OCI-LY7 (cell line): Measurements from ENCODE around the gene DBNDD1. TPM values are rescaled to one million over a fixed set of nuclear protein-coding genes. Genes with fewer than 3 reads are reported as not detected.

Experiments used
- BruUV-seq: library from RNA; stranded (reverse); fragments of 400-500 nt; replicated peaks from 2 replicates; lab custom pipeline; 2021; lab: Mats Ljungman, UMichigan
- CTCF ChIA-PET: fragments of 300-600 bp; sonication (Branson Sonifier 250); formaldehyde crosslinking; loops from one replicate; lab custom pipeline; 2022; ENCODE audit warnings: antibody characterized with exemption; ENCODE audit not compliant: unreplicated experiment; lab: Charles Lee
- POLR2A ChIA-PET: fragments of 300-600 bp; sonication (Branson Sonifier 250); formaldehyde crosslinking; loops from one replicate; lab custom pipeline; 2022; ENCODE audit warnings: antibody characterized with exemption; lab: Charles Lee
- DNase-seq: peaks from one replicate; pipeline ENCODE4 v3.0.0-alpha.2; 2015; ENCODE audit warnings: low spot score
- H2AFZ ChIP-seq: fragments of 200-600 bp; sonication (generic), shearing (Covaris generic); 2 replicates; pipeline ENCODE4 v1.6.1; 2014; ENCODE audit warnings: mild to moderate bottlenecking, antibody characterized with exemption, low read length, moderate library complexity
- H3K27ac ChIP-seq: fragments of 200-600 bp; sonication (generic); 2 replicates; pipeline ENCODE4 v1.5.1; 2014; ENCODE audit warnings: mixed run types, low read depth, mild to moderate bottlenecking, moderate library complexity, low read length, inconsistent platforms; ENCODE audit not compliant: poor library complexity, severe bottlenecking
- H3K36me3 ChIP-seq: fragments of 200-600 bp; sonication (generic); 2 replicates; pipeline ENCODE4 v1.6.1; 2014; ENCODE audit warnings: mild to moderate bottlenecking, antibody characterized with exemption, low read length, moderate library complexity, mixed read lengths; ENCODE audit not compliant: insufficient read depth
- H3K4me1 ChIP-seq: fragments of 200-600 bp; sonication (generic); 2 replicates; pipeline ENCODE4 v1.5.1; 2014; ENCODE audit warnings: mild to moderate bottlenecking, low read length; ENCODE audit not compliant: insufficient read depth, poor library complexity, severe bottlenecking
- H3K4me2 ChIP-seq: fragments of 200-600 bp; sonication (generic); 2 replicates; pipeline ENCODE4 v1.6.1; 2014; ENCODE audit warnings: mild to moderate bottlenecking, low read length
- H3K4me3 ChIP-seq: fragments of 200-600 bp; sonication (generic); 2 replicates; pipeline ENCODE4 v1.5.1; 2014; ENCODE audit warnings: mild to moderate bottlenecking, low read depth, low read length; ENCODE audit not compliant: poor library complexity, severe bottlenecking
- H3K79me2 ChIP-seq: fragments of 200-600 bp; sonication (generic); 2 replicates; pipeline ENCODE4 v1.6.1; 2016; ENCODE audit warnings: low read depth, mild to moderate bottlenecking, low read length, moderate library complexity, mixed read lengths; ENCODE audit not compliant: insufficient read depth
- H3K9me2 ChIP-seq: fragments of 200-600 bp; sonication (generic); 2 replicates; pipeline ENCODE4 v1.6.1; 2016; ENCODE audit warnings: mild to moderate bottlenecking, low read length, mixed read lengths; ENCODE audit not compliant: insufficient read depth
- H3K9me3 ChIP-seq: fragments of 200-600 bp; sonication (generic); 2 replicates; pipeline ENCODE4 v1.6.1; 2014; ENCODE audit warnings: mild to moderate bottlenecking, mixed run types, low read length, mixed read lengths
- H4K20me1 ChIP-seq: fragments of 200-600 bp; sonication (generic); 2 replicates; pipeline ENCODE4 v1.6.1; 2014; ENCODE audit warnings: mild to moderate bottlenecking, antibody characterized with exemption, low read length, moderate library complexity, mixed read lengths; ENCODE audit not compliant: insufficient read depth
- EZH2phosphoT487 ChIP-seq: fragments of 200-600 bp; sonication (generic); IDR thresholded peaks from 2 replicates; pipeline ENCODE4 v1.6.1; 2018; ENCODE audit warnings: low read depth, borderline replicate concordance, mild to moderate bottlenecking, mixed run types, antibody characterized with exemption, low read length, moderate library complexity, mixed read lengths
- intact Hi-C: fragments of 100-400 bp; cut with micrococcal nuclease; formaldehyde crosslinking; loops from one replicate; pipeline ENCODE4 v1.10.0; 2022; ENCODE audit not compliant: unreplicated experiment
- total RNA-seq, 2 experiments: library from RNA; depleted of rRNA in 1 of 2; stranded (reverse); fragments of >200 nt in 1 of 2; shearing (Covaris generic) in 1 of 2; gene quantifications; 2 replicates each; pipeline ENCODE4 v1.2.3, GENCODE V29; 2014 to 2022
- TF ChIP-seq, protein P1 (sequence below): fragments of 200-600 bp; sonication (generic); conservative IDR thresholded peaks from 2 replicates; pipeline ENCODE4 v1.5.1; 2014; ENCODE audit warnings: mild to moderate bottlenecking, antibody characterized with exemption, low read length, moderate library complexity, mixed read lengths

The DBNDD1 gene
- total RNA-seq, 2 experiments from 2014 or later: 0.57 to 0.98 TPM

DNA sequence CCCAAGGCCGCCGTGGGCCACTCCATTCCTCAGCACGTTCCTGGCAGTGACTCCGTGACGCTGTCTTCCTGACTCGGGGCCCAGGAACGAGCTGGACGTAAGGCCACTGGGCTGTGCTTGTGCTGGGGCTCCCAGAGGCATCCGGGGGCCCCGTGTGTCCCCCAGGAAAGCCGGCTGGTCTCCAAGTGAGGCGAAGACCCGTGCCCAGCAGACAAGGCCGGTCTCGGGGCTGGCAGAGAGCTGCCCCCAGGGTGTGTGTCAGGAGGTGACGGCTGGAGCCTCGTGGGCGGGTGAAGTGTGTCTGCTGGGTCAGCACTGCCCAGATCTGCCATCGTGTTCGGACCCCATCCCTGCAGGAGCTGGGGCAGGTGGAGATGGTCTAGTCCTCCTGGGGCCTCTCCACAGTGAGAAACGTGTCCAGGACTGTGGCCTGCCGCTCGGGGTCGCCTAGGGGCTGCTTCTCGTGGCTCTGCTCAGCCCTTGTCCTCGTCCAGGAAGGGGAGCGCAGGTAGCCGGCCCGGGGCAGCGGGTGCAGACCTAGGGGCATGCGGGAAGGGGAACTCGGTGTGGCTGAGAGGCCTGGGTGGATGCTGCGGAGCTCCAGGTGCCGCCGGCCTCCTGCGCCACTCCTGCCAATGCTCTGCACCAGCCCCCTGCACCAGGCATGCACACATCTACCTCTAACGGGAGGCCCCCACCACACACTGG lies 13.1 kb downstream of the DBNDD1 start:
- CTCF ChIA-PET: no interaction called here
- Histone ChIP-seq H3K9me3 (no peaks in the 10 kb centered on the region), H3K36me3 (no peaks in the 10 kb centered on the region), H3K4me3 (no peak overlapping the region), H3K27ac (no peak overlapping the region), H2AFZ (no peak overlapping the region), H4K20me1 (no peaks in the 10 kb centered on the region), H3K4me2 (no peak overlapping the region), H3K9me2 (no peaks in the 10 kb centered on the region), H3K79me2 (no peaks in the 10 kb centered on the region), H3K4me1 (peaks cover 39% of the 10 kb centered on the region)
- intact Hi-C loops: no loop called here
- POLR2A ChIA-PET: interaction anchor here (0.5 to 0.6 kb wide), 2 partner anchors 58 to 61 kb away, joined by 3 read pairs; no protein-coding TSS in a partner anchor
- DNase-seq: no peak
- TF ChIP-seq EZH2phosphoT487: no peak
- TF ChIP-seq, protein P1, sequence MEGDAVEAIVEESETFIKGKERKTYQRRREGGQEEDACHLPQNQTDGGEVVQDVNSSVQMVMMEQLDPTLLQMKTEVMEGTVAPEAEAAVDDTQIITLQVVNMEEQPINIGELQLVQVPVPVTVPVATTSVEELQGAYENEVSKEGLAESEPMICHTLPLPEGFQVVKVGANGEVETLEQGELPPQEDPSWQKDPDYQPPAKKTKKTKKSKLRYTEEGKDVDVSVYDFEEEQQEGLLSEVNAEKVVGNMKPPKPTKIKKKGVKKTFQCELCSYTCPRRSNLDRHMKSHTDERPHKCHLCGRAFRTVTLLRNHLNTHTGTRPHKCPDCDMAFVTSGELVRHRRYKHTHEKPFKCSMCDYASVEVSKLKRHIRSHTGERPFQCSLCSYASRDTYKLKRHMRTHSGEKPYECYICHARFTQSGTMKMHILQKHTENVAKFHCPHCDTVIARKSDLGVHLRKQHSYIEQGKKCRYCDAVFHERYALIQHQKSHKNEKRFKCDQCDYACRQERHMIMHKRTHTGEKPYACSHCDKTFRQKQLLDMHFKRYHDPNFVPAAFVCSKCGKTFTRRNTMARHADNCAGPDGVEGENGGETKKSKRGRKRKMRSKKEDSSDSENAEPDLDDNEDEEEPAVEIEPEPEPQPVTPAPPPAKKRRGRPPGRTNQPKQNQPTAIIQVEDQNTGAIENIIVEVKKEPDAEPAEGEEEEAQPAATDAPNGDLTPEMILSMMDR: no peak
- no TSS peak for BruUV-seq

DNA sequence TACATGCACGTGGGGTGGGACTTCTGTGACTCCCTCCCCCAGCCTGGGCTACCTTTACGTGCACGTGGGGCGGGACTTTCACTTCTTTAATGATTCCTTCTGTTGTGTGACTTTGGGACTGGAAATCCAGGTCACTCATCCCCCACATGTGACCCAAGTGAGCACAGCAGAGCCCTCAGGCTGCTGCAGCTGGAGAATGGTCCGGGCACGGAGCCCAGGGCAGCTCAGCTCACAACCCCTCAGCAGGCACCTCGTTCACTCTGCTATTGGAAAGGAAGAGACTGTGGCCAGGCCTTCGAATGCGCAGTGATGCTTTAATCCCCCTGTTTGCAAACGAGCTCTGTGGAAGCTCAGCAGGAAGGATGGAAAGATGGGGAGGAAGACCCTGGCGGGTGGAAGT lies 14.7 kb downstream of the DBNDD1 start:
- Histone ChIP-seq H3K36me3 (no peaks in the 10 kb centered on the region), H2AFZ (no peak overlapping the region), H3K9me2 (no peaks in the 10 kb centered on the region), H3K4me3 (no peak overlapping the region), H4K20me1 (no peaks in the 10 kb centered on the region), H3K4me2 (no peak overlapping the region), H3K27ac (no peak overlapping the region), H3K4me1 (peaks cover 37% of the 10 kb centered on the region), H3K79me2 (no peaks in the 10 kb centered on the region), H3K9me3 (no peaks in the 10 kb centered on the region)
- TF ChIP-seq EZH2phosphoT487: no peak
- TF ChIP-seq, protein P1: no peak
- no TSS peak for BruUV-seq
- intact Hi-C loops: no loop called here
- ChIA-PET CTCF (no interaction called here), POLR2A (no interaction called here)
- no peak for DNase-seq

- Histone ChIP-seq H3K4me1 (peaks cover 20% of the 10 kb centered on the region), H2AFZ (no peak overlapping the region), H3K9me3 (no peaks in the 10 kb centered on the region), H3K4me3 (no peak overlapping the region), H3K79me2 (no peaks in the 10 kb centered on the region), H3K36me3 (peaks cover 4% of the 10 kb centered on the region), H4K20me1 (no peaks in the 10 kb centered on the region), H3K27ac (no peak overlapping the region), H3K9me2 (no peaks in the 10 kb centered on the region), H3K4me2 (no peak overlapping the region)
- DNase-seq: no peak
- POLR2A ChIA-PET: no interaction called here
- no TSS peak for BruUV-seq
- TF ChIP-seq EZH2phosphoT487: no peak
- TF ChIP-seq, protein P1: no peak
- intact Hi-C loops: no loop called here
- CTCF ChIA-PET: no interaction called here
These were observed 16.5 kb downstream of the DBNDD1 start for GRCh38 chr16:90002759-90003158.
